ENCODE data around the gene IPO4.
"Not testable (repeated sequence)": the region's sequence is repeated elsewhere in the genome, so short reads cannot be mapped to it uniquely, and the experiment has no call there.

The IPO4 gene

DNA sequence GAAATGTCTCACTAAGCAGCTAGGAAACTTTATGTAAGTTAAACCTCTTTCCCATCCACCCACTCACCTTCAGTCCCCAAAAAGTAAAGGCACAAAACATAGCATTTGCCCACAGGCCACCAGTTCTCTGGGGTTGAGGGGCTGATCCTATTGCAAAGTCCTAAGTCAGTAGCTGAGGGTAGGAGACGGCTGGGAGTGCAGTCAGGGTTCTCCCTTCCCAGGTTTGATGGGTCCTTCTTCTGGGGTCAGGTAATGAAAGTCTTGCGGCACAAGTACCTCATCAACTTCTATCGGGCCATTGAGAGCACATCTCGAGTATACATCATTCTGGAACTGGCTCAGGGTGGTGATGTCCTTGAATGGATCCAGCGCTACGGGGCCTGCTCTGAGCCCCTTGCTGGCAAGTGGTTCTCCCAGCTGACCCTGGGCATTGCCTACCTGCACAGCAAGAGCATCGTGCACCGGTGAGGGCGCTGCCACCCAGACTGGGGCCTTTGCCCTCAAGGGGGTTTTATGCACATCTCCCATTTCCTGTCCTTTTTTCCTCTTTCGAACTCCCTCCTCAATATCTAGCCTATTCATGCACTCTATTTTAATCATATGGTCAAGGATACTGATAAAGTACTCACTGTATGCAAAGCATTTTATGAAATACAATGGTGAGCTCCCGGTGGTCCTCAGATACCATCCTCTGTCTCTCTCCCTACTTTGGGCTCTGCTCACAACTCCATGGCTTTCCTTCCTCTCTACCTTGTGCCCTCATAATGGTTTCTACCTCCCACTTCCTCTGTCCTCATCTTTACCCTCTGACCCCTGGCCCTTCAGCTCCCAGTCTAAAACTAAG lies 17.9 kb upstream of the IPO4 start:
- Mint-ChIP-seq H3K9me3 (peaks cover 6% of the 10 kb centered on the region), H3K27me3 (no peaks in the 10 kb centered on the region), H3K36me3 (ENCODE audit: low read depth) (peaks cover 76% of the 10 kb centered on the region), H3K27ac (peak overlapping the region; percentile 10), H3K4me1 (peaks cover 34% of the 10 kb centered on the region), H3K4me3 (no peak overlapping the region)
- no peak for DNase-seq
- no peak for ATAC-seq

DNA sequence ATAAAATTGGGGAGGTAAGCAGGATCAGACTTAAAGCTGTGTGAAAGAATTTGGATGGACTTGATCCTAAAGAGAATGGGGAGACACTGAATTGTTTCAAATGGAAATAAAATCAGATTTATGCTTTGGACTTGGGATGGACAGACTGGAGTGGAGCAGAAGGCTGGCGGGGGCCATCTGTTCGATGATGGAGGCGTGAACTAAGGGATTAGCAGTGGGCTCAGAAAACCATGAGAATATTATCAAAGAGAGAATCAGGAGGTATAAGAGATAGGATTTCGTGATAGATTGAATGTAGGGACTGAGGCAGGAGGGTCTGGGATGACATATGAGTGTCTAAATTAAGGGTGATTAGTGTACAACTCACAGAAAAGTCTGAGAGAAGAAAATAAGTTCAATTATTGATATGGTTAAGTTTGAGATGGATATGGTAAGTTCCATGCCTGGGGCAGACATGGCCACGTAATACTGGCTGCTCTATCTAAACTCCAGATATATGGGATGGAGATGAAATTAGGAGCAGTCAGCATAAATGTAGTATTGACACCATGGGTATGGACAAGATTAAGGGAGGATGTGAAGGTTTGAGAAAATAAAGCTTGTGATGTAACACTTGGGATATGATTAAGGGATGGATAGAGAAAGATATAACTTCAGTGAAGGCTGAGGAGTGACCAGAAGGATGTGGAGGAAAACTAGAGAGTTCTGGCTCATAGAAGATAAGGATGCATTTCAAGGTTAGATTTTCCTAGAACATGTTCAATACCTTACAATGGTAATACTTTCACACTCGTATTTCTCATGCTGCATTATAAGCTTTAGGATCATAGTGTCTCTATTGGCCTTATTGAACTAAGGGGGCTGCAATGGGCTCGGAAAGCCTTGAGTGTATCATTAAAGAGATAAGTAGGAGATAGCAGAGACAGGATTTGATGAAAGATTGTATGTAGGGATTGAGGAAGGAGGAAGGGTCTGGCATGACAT lies 15.8 kb upstream of the IPO4 start:
- DNase-seq (no peak), ATAC-seq (no peak)
- Mint-ChIP-seq H3K27me3 (no peaks in the 10 kb centered on the region), H3K27ac (peak overlapping the region; percentile 21), H3K9me3 (peaks cover 6% of the 10 kb centered on the region), H3K4me1 (peaks cover 30% of the 10 kb centered on the region), H3K4me3 (no peak overlapping the region), H3K36me3 (ENCODE audit: low read depth) (peaks cover 73% of the 10 kb centered on the region)

DNA sequence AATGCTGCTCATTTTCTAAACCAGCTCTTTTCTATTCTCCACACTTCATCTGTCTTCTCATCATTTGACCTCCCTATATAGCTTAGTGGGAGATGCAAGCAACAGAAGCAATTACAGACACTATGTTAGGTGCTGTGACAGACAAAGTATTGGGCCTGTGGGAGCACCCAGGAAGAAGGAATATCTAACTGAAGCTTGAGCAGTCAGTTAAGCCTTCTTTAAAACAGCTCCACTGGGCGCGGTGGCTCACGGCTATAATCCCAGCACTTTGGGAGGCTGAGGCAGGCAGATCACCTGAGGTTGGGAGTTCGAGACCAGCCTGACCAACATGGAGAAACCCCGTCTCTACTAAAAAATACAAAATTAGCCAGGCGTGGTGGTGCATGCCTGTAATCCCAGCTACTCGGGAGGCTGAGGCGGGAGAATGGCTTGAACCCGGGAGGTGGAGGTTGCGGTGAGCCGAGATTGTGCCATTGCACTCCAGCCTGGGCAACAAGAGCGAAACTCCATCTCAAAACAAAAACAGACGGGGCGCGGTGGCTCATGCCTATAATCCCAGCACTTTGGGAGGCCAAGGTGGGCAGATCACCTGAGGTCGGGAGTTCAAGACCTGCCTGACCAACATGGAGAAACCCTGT lies 14.8 kb upstream of the IPO4 start:
- Mint-ChIP-seq H3K36me3 (ENCODE audit: low read depth) (peaks cover 77% of the 10 kb centered on the region), H3K4me1 (peaks cover 39% of the 10 kb centered on the region)
- not testable (repeated sequence) for H3K9me3 Mint-ChIP-seq, H3K27me3 Mint-ChIP-seq, H3K27ac Mint-ChIP-seq, H3K4me3 Mint-ChIP-seq, DNase-seq, ATAC-seq

DNA sequence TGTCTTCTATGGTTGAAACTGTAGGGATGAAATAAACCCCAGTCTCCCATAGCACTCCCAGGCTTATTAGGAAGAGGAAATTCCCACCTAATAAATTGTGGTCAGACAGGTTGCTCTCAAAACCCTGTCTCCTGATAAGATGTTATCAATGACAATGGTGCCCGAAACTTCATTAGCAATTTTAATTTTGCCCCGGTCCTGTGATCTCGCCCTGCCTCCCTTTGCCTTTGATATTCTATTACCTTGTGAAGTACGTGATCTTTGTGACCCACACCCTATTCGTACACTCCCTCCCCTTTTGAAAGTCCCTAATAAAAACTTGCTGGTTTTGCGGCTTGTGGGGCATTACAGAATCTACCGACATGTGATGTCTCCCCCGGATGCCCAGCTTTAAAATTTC lies 13.9 kb upstream of the IPO4 start:
- Mint-ChIP-seq H3K36me3 (ENCODE audit: low read depth) (peaks cover 69% of the 10 kb centered on the region), H3K4me1 (peaks cover 38% of the 10 kb centered on the region)
- not testable (repeated sequence) for H3K4me3 Mint-ChIP-seq, H3K27me3 Mint-ChIP-seq, H3K9me3 Mint-ChIP-seq, DNase-seq, H3K27ac Mint-ChIP-seq, ATAC-seq

DNA sequence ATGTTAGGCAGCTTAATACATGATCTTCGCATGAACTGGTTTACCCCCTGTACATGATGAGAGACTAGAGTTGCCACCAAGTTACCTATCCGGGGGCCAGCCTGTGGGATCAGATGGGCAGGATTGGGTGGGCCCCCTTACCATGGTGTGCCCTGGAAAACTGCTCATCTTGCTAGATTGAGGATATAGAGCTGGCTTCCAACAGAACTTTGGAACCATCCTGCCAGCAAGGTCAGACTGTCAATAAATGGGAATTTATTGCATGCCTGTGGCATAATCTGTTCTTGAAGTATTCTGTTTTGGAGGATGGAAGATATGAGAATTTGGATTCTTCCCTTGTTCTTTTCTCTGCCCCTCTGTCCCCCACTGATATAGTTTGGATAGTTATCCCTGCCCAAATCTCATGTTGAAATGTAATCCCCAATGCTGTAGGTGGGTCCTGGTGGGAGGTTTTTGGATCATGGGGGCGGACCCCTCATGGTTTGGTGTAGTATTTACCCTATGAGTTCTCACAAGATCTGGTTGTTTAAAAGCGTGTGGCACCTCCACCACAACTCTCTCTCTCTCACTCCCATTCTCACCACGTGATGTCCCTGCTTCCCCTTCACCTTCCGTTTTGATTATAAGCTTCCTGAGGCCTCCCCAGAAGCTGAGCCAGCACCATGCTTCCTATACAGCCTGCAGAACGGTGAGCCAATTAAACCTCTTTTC lies 10.4 kb upstream of the IPO4 start:
- peaks cover 39% of the 10 kb centered on the region for H3K4me1 Mint-ChIP-seq
- no peak for ATAC-seq
- peaks cover 9% of the 10 kb centered on the region for H3K9me3 Mint-ChIP-seq
- DNase-seq: no peak
- H3K27ac Mint-ChIP-seq: no peak overlapping the region
- peaks cover 48% of the 10 kb centered on the region for H3K36me3 Mint-ChIP-seq (ENCODE audit: low read depth)
- H3K27me3 Mint-ChIP-seq: no peaks in the 10 kb centered on the region
- no peak overlapping the region for H3K4me3 Mint-ChIP-seq

DNA sequence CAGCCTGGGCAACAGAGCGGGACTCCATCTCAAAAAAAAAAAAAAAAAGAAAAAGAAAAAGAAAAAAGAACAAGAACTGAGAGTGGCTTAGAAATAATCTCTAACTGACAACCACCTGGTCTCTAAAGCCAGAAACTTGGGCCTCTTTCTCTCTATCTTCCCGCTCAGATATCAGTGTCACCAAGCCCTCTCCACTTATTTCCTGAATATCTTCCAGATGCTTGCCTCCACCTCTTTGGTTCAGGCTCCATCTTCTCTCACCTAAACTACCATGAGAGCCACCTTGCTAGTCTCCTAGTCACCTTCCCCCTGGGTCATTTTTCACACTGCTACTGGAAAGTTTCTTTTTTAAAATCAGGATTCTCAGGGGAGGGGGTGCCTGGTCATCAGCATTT lies 8.4 kb upstream of the IPO4 start:
- no peak for ATAC-seq
- DNase-seq: no peak
- Mint-ChIP-seq H3K27me3 (no peaks in the 10 kb centered on the region), H3K27ac (peak overlapping the region; percentile 96), H3K36me3 (ENCODE audit: low read depth) (peaks cover 46% of the 10 kb centered on the region), H3K4me1 (peaks cover 50% of the 10 kb centered on the region), H3K4me3 (peak overlapping the region; percentile 88), H3K9me3 (peaks cover 3% of the 10 kb centered on the region)

DNA sequence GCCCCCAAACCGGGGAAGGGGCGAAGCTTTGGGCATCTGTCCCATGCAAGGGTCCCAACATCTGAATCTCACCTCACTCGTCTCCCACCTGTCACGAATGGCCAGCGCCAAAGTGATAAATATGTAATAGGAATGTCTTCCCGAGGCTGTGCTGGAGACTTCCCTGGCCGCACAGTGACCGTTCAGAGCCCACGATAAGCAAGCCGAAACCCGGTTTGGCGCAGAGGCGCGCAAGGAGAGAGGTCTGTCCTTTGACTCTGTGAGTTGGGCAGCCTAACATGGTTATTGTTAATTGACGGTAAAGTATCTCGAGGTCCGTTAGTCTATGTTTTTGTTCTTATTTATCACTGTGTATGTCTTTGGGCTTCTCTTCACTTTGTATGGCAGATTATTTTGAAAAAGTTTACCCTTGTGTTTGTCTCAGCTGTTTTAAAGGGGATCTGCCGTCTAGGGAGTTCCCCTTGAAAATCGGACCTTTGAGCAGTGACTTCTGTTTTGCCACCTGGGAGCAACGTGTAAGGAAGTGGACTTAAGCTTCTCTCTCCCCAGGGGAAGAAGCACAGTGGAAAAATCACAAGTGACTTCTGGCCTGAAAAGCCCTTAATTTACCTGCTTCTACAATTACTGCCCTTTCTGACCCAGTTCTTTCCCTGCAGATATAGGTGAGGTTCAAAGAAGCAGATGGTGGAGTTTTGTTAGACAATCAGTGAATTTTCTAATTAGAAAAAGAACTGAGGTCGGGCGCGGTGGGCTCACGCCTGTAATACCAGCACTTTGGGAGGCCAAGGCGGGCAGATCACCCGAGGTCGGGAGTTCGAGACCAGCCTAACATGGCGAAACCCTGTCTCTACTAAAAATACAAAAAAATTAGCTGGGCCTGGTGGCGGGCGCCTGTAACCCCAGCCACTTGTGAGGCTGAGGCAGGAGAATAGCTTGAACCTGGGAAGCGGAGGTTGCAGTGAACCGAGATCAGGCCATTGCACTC lies 7.7 kb upstream of the IPO4 start:
- H3K27me3 Mint-ChIP-seq: no peaks in the 10 kb centered on the region
- peaks cover 44% of the 10 kb centered on the region for H3K36me3 Mint-ChIP-seq (ENCODE audit: low read depth)
- H3K9me3 Mint-ChIP-seq: peaks cover 3% of the 10 kb centered on the region
- ATAC-seq (no peak), DNase-seq (peak; percentile 22)
- peaks cover 56% of the 10 kb centered on the region for H3K4me1 Mint-ChIP-seq
- peak overlapping the region; percentile 96 for H3K27ac Mint-ChIP-seq
- H3K4me3 Mint-ChIP-seq: peak overlapping the region; percentile 88

DNA sequence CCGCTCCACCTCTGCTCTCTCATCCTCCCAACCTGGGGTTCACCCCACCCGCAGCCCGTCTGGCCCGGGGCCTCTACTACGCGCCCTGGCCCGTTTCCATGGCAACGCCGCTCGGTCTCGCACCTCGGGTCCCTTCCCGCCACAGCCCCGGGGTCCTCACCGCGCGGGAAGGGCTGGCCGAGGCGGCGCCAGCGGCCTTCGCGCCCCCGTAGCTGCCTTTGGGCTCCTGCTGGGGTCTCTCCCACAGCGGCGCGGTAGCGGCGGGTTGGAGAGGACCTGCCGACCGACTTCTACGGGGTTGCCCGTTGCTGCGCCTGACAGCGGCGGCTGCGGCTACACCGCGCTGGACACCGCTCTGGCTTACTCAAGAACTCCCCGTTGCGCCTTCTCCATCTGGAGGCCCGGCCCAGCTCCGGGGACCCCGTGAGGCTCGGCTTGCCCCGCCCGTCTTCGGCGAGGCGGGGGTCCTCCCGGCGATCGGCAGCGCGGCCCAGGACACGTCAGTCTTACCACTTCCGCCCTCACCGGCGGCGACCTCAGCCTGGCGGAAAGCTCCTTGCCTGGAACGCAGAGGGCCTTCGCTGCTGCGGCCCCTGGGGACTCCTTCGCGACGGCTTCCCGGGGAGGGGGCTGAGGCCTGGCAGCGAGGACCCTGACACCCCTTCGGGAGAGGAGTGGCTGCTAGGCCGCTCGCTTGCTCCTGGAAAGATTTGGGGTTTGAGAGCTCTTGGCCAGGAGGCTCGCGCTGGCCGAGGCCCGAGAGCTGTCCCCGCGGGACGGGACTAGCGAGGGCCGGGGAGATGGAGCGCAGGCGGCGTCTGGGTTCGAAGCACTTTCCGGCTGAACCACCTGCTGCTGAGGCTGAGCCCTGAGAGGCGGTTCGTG lies 6.8 kb upstream of the IPO4 start, which contains the start of gene TM9SF1:
TSS of gene TM9SF1 (minus strand) at position 256 of the 885 bp plus-strand sequence. CDS start 422 bp downstream, outside the sequence.
- Mint-ChIP-seq H3K27ac (peak within 1 kb of the TSS; percentile 96), H3K9me3 (peaks cover 3% of the 10 kb centered on the region), H3K4me3 (peak within 1 kb of the TSS; percentile 88), H3K4me1 (peaks cover 57% of the 10 kb centered on the region), H3K36me3 (ENCODE audit: low read depth) (peaks cover 42% of the 10 kb centered on the region), H3K27me3 (no peaks in the 10 kb centered on the region)
- ATAC-seq (peak; percentile 92), DNase-seq (peak; percentile 89)

DNA sequence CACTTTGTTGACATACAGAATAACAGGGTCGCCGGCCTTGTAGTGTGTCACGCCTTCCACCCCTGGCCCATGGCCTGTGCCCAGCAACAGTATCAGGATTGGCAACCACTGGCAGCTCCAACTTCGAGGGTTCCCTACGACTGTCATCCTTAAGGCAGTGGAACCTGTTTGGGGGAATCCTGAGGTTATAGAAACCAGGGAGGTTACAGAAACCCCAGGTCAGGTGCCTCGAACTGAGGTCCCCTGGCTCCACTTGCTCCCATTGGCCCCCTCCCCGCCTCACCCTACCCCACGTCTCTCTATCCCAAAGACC lies 6.2 kb upstream of the IPO4 start:
- H3K27me3 Mint-ChIP-seq: no peaks in the 10 kb centered on the region
- peak overlapping the region; percentile 96 for H3K27ac Mint-ChIP-seq
- ATAC-seq: no peak
- H3K36me3 Mint-ChIP-seq (ENCODE audit: low read depth): peaks cover 40% of the 10 kb centered on the region
- DNase-seq: no peak
- H3K4me3 Mint-ChIP-seq: peak overlapping the region; percentile 88
- H3K9me3 Mint-ChIP-seq: peaks cover 3% of the 10 kb centered on the region
- peaks cover 57% of the 10 kb centered on the region for H3K4me1 Mint-ChIP-seq

DNA sequence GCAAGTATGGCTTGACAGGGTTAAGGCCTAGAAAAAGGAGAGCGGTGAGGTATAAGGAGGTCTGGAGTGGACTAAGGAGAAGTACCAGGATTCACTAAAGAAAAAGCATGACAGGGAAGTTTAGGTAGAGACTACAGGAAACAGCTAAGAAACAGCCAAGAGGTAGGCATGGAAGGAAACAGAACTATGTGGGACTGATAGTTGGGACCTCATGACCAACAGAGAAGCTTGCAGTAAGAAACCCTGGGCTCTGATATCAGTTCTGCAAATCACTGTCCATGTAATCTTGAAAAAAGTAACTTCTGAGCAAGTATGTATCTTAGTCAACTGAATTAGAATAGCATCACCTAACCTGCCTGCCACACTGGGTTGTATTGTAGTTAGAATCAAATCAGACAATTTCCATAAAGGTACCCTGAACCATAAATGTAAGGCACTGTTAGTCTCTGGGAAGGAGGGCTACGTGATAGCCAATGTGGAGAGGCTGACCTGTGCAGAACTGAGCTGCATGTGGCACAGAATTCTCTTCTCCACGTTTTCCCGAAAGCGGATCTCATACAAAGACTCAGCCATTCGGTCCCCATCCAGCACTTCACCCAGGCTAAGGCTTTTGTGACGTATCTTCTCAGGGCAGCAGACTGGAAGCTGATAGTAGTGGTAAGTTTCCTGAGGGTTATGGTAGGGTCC lies 5.7 kb upstream of the IPO4 start:
- DNase-seq (no peak), ATAC-seq (no peak)
- Mint-ChIP-seq H3K27ac (peak overlapping the region; percentile 96), H3K4me1 (peaks cover 57% of the 10 kb centered on the region), H3K4me3 (peak overlapping the region; percentile 88), H3K9me3 (peaks cover 3% of the 10 kb centered on the region), H3K36me3 (ENCODE audit: low read depth) (peaks cover 38% of the 10 kb centered on the region), H3K27me3 (no peaks in the 10 kb centered on the region)

DNA sequence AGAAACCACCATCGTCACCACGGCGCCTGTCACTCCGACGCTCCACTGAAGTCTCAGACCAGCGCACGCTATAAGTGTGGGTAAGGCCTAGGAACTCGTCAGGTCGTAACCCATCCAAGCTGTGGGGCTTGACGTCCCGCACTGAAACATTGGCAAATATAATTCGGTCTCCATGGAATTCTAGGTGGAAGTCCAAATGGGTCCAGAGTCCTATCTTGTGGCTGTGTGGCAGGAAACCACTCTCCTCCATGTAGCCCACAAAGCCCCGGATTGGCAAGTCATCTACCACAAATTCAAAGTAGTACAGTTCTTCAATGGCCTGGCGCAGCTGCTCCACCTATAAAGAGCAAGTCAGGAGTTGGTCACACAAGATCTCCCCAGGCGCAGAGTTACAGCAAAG lies 4.3 kb upstream of the IPO4 start:
- Mint-ChIP-seq H3K36me3 (ENCODE audit: low read depth) (peaks cover 34% of the 10 kb centered on the region), H3K9me3 (no peaks in the 10 kb centered on the region), H3K4me1 (peaks cover 51% of the 10 kb centered on the region), H3K27ac (no peak overlapping the region), H3K27me3 (no peaks in the 10 kb centered on the region), H3K4me3 (no peak overlapping the region)
- ATAC-seq (no peak), DNase-seq (no peak)

DNA sequence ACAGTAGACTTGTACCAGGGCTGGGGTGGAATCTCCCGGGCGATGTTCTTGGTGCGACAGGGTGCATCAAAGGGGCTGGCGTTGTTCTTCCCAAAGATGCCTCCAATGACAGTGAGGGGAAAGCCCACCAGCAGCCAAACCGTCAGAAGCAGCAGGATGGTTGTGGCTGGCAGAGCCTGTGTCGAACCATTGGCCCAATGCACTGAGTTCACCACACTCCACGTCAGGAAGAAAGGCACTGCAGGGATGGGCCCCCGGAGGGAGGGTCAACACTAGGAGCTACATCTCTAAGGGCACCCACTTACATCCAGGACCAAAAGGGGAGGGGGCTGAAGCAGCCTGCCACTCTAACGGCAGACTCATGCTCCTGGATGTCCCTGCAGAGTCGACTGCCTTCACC lies 1.8 kb upstream of the IPO4 start:
- H3K4me3 Mint-ChIP-seq: no peak overlapping the region
- H3K27ac Mint-ChIP-seq: no peak overlapping the region
- H3K4me1 Mint-ChIP-seq: peaks cover 50% of the 10 kb centered on the region
- ATAC-seq (no peak), DNase-seq (no peak)
- peaks cover 45% of the 10 kb centered on the region for H3K36me3 Mint-ChIP-seq (ENCODE audit: low read depth)
- no peaks in the 10 kb centered on the region for H3K9me3 Mint-ChIP-seq
- no peaks in the 10 kb centered on the region for H3K27me3 Mint-ChIP-seq
